Endothelial cell of umbilical vein (primary cell): Measurements from ENCODE around the gene KRT78. TPM values are rescaled to one million over a fixed set of nuclear protein-coding genes. Genes with fewer than 3 reads are reported as not detected.

Experiments
- BruUV-seq: library from RNA; stranded (reverse); fragments of 400-500 nt; replicated peaks from 2 replicates; lab custom pipeline; 2021; lab: Mats Ljungman, UMichigan
- CTCF ChIA-PET: fragments of 300-600, 350-600 bp; sonication (Branson Sonifier 250); formaldehyde crosslinking; loops from one replicate; lab custom pipeline; 2021; ENCODE audit warnings: antibody characterized with exemption, inconsistent platforms; lab: Charles Lee
- POLR2A ChIA-PET: fragments of 300-600, 350-600 bp; sonication (Branson Sonifier 250); formaldehyde crosslinking; loops from one replicate; lab custom pipeline; 2021; ENCODE audit warnings: antibody characterized with exemption, inconsistent platforms; lab: Charles Lee
- DNase-seq: peaks from one replicate; pipeline ENCODE4 v3.0.0-alpha.2; 2011; ENCODE audit warnings: low read depth, low spot score
- FAIRE-seq: peaks from 2 replicates; lab custom pipeline; 2011; peaks lifted over from hg19 to GRCh38; lab: Jason Lieb, UNC
- H2AFZ ChIP-seq: 2 replicates; pipeline ENCODE4 v1.6.0; 2012; ENCODE audit warnings: low read depth, low read length, control low read depth, inconsistent platforms
- H3K27ac ChIP-seq: 2 replicates; pipeline ENCODE4 v1.5.1; 2011; ENCODE audit warnings: low read depth, mild to moderate bottlenecking, control low read depth, low read length, moderate library complexity; ENCODE audit not compliant: insufficient read depth
- H3K27me3 ChIP-seq, 2 experiments: 2 replicates each; pipeline versions ENCODE4 v1.6.0 to v1.6.1; 2011; ENCODE audit warnings: low read length in 2 of 2, mixed read lengths in 1 of 2; ENCODE audit not compliant: control insufficient read depth in 2 of 2, insufficient read depth in 2 of 2
- H3K36me3 ChIP-seq, 2 experiments: 2 replicates in 1 of 2; 3 replicates in 1 of 2; pipeline ENCODE4 v1.5.1; 2011; ENCODE audit warnings: low read length in 2 of 2, mild to moderate bottlenecking in 1 of 2, moderate library complexity in 1 of 2; ENCODE audit not compliant: control insufficient read depth in 2 of 2, insufficient read depth in 2 of 2; ENCODE audit errors: extremely low read depth in 1 of 2
- H3K4me1 ChIP-seq: 3 replicates; pipeline ENCODE4 v1.5.1; 2011; ENCODE audit warnings: mild to moderate bottlenecking, low read length; ENCODE audit not compliant: control insufficient read depth, insufficient read depth; ENCODE audit errors: extremely low read depth
- H3K4me2 ChIP-seq: 2 replicates; pipeline ENCODE4 v1.6.1; 2011; ENCODE audit warnings: low read length, control low read depth, mixed read lengths; ENCODE audit not compliant: insufficient read depth
- H3K4me3 ChIP-seq, 3 experiments: fragments of 200-600 bp in 1 of 3; sonication (generic), shearing (Covaris generic) in 1 of 3; replicated peaks in 1 of 3; 2 replicates each; pipeline ENCODE4 v1.5.1; 2011 to 2016; ENCODE audit warnings: control low read depth in 3 of 3, low read length in 3 of 3, mild to moderate bottlenecking in 2 of 3, inconsistent platforms in 1 of 3, low read depth in 1 of 3, moderate library complexity in 1 of 3; ENCODE audit not compliant: insufficient read depth in 1 of 3
- H3K79me2 ChIP-seq: 2 replicates; pipeline ENCODE4 v1.6.0; 2012; ENCODE audit warnings: low read length, inconsistent platforms; ENCODE audit not compliant: control insufficient read depth, insufficient read depth
- H3K9ac ChIP-seq: replicated peaks from 2 replicates; pipeline ENCODE3; 2011; ENCODE audit warnings: low read length, control low read depth; ENCODE audit not compliant: insufficient read depth; ENCODE audit errors: extremely low read depth
- H3K9me1 ChIP-seq: replicated peaks from 3 replicates; pipeline ENCODE4 v1.6.0; 2011; ENCODE audit warnings: mild to moderate bottlenecking, low read length; ENCODE audit not compliant: control insufficient read depth, insufficient read depth; ENCODE audit errors: extremely low read depth
- H3K9me3 ChIP-seq: replicated peaks from 2 replicates; pipeline ENCODE4 v1.5.1; 2012; ENCODE audit warnings: low read length, inconsistent platforms; ENCODE audit not compliant: control insufficient read depth, insufficient read depth
- H4K20me1 ChIP-seq: replicated peaks from 2 replicates; pipeline ENCODE3; 2011; ENCODE audit warnings: mild to moderate bottlenecking, low read length; ENCODE audit not compliant: control insufficient read depth, insufficient read depth; ENCODE audit errors: extremely low read depth
- EZH2 ChIP-seq: IDR thresholded peaks from 2 replicates; pipeline ENCODE4 v1.6.1; 2012; ENCODE audit warnings: borderline replicate concordance, low read depth, mild to moderate bottlenecking, moderate library complexity, low read length, inconsistent platforms; ENCODE audit not compliant: severe bottlenecking
- MYC ChIP-seq: IDR thresholded peaks from one replicate; pipeline ENCODE4 v1.6.1; 2011; ENCODE audit warnings: mild to moderate bottlenecking, low read depth, low read length
- POLR2AphosphoS5 ChIP-seq: IDR thresholded peaks from 2 replicates; pipeline ENCODE4 v1.6.1; 2012; ENCODE audit warnings: low read depth, mild to moderate bottlenecking, control low read depth, low read length, moderate library complexity; ENCODE audit not compliant: insufficient read depth
- dilution Hi-C: fragments of 300-500 bp; cut with MboI; formaldehyde crosslinking; loops from one replicate; pipeline ENCODE4 v1.15.0; 2019; ENCODE audit warnings: low sequenced_read_pairs; ENCODE audit not compliant: extremely low pct_ligation_motif_present
- intact Hi-C: fragments of 100-400 bp; cut with micrococcal nuclease; formaldehyde crosslinking; loops from one replicate; pipeline ENCODE4 v1.10.0; 2022
- polyA plus RNA-seq, 4 experiments: library from polyadenylated mRNA; depleted of rRNA in 3 of 4; stranded (reverse) in 3 of 4; unstranded in 1 of 4; fragments of >200 nt; gene quantifications; 2 replicates each; pipeline versions ENCODE4 v1.2.1 to v1.2.3, GENCODE V29; 2011 to 2012; ENCODE audit warnings: missing spikeins in 1 of 4
- total RNA-seq: library from RNA; stranded (reverse); gene quantifications from 2 replicates; pipeline ENCODE4 v1.2.3, GENCODE V29; 2021
- TF ChIP-seq, protein P1 (sequence below), 2 donors: IDR thresholded peaks; 1 replicate in 1 of 2; 2 replicates in 1 of 2; pipeline ENCODE4 v1.5.1; 2011; ENCODE audit warnings: low read length in 2 of 2, mild to moderate bottlenecking in 2 of 2, moderate library complexity in 2 of 2, control low read depth in 1 of 2, inconsistent platforms in 1 of 2, low read depth in 1 of 2; ENCODE audit not compliant: insufficient read depth in 1 of 2; ENCODE audit errors: extremely low read depth in 1 of 2
- TF ChIP-seq, protein P2 (sequence below): IDR thresholded peaks from 2 replicates; pipeline ENCODE4 v1.6.1; 2011; ENCODE audit not compliant: insufficient read depth, insufficient read length

The KRT78 gene
- total and polyA plus RNA-seq, 2 donors (not counting 3 experiments of a cell fraction or from before 2014, with no cell fraction given) = not detected

DNA sequence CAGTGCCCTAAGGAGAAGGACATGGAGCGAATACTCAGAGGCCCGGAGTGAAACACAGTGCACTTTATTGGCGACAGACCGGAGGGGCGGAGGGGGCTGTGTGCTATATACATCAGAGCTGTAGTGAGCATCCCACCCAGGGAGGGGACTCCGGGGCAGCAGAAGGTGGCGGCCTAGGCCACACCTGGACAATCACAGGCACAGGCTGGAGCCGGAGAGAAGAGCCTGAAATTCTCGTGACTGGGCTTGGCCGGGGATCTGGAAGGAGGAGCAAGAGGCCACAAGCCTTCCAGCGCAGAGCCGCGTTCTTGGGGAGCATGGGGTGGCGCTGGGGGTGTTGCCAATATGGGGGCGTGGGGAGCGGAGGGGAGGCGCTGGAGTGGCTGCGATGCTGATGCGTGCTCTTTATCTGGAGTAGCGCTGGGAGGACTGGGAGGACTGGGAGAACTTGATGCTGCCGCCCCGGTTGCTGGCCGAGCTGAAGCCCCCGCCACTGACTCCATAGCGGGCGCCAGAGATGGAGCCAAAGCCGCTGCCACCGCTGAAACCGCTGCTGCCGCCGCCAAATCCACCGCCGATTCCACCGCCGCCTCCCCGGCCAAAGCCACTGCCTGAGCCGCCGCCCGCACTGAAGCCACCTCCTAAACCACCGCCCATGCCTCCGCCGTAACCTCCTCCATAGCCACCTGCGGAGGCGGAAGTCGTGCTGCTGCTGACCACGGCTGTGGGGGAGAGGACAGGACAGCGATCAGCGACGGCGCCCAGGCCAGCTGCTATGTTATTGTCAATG lies 59.0 kb downstream of the KRT78 start:
- Histone ChIP-seq H3K4me1 (no peaks in the 10 kb centered on the region), H3K9me1 (no peaks in the 10 kb centered on the region), H3K4me3 (no peak overlapping the region), H3K4me2 (no peak overlapping the region), H2AFZ (no peak overlapping the region), H3K36me3 (no peaks in the 10 kb centered on the region), H4K20me1 (no peaks in the 10 kb centered on the region), H3K79me2 (no peaks in the 10 kb centered on the region), H3K9me3 (no peaks in the 10 kb centered on the region), H3K9ac (no peak overlapping the region), H3K27ac (no peak overlapping the region), H3K27me3 (peaks cover 12 to 17% of the 10 kb centered on the region in 2 experiments)
- no TSS peak for BruUV-seq
- DNase-seq (no peak), FAIRE-seq (no peak)
- POLR2A ChIA-PET = no interaction called here
- intact Hi-C loops (no loop called here), dilution Hi-C loops (no loop called here)
- CTCF ChIA-PET = interaction anchor here (0.5 to 1.3 kb wide), 2 partner anchors 11 to 75 kb away, joined by 3 to 4 read pairs; no protein-coding TSS in a partner anchor
- TF ChIP-seq POLR2AphosphoS5 (no peak), EZH2 (no peak), MYC (no peak)
- TF ChIP-seq, protein P1, sequence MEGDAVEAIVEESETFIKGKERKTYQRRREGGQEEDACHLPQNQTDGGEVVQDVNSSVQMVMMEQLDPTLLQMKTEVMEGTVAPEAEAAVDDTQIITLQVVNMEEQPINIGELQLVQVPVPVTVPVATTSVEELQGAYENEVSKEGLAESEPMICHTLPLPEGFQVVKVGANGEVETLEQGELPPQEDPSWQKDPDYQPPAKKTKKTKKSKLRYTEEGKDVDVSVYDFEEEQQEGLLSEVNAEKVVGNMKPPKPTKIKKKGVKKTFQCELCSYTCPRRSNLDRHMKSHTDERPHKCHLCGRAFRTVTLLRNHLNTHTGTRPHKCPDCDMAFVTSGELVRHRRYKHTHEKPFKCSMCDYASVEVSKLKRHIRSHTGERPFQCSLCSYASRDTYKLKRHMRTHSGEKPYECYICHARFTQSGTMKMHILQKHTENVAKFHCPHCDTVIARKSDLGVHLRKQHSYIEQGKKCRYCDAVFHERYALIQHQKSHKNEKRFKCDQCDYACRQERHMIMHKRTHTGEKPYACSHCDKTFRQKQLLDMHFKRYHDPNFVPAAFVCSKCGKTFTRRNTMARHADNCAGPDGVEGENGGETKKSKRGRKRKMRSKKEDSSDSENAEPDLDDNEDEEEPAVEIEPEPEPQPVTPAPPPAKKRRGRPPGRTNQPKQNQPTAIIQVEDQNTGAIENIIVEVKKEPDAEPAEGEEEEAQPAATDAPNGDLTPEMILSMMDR (IDR thresholded peaks at IDR 0.05; ENCODE audit: extremely low read depth in 1 of 2, insufficient read depth in 1 of 2, low read depth in 1 of 2, low read length in 2 of 2) = no peak
- TF ChIP-seq, protein P2, sequence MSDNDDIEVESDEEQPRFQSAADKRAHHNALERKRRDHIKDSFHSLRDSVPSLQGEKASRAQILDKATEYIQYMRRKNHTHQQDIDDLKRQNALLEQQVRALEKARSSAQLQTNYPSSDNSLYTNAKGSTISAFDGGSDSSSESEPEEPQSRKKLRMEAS = no peak
